Measurements from ENCODE around the gene EGFL7.

- TF ChIP-seq POLR2AphosphoS5 (IDR thresholded peaks at IDR 0.05; ENCODE audit: low read length) (no peak), MEF2A (IDR thresholded peaks at IDR 0.05; ENCODE audit: insufficient read depth, low read depth, low read length) (no peak), RCOR1 (conservative IDR thresholded peaks at IDR 0.05; ENCODE audit: low read depth, low read length) (no peak), SRF (IDR thresholded peaks at IDR 0.05; ENCODE audit: low read depth in 2 of 2, low read length in 2 of 2) (no peak), CREB1 (IDR thresholded peaks at IDR 0.05; ENCODE audit: low read depth) (no peak), CTCF (IDR thresholded peaks at IDR 0.05 in 2 of 3, conservative IDR thresholded peaks at IDR 0.05 in 1 of 3; ENCODE audit: control insufficient read depth in 2 of 3, extremely low read depth in 1 of 3, insufficient read depth in 1 of 3, low read depth in 3 of 3, low read length in 3 of 3) (no peak), POLR2A (IDR thresholded peaks at IDR 0.05; ENCODE audit: low read depth, low read length) (no peak), HDGF (IDR thresholded peaks at IDR 0.05) (no peak), ATF2 (IDR thresholded peaks at IDR 0.05; ENCODE audit: low read length) (no peak)
- TF ChIP-seq, protein P1, sequence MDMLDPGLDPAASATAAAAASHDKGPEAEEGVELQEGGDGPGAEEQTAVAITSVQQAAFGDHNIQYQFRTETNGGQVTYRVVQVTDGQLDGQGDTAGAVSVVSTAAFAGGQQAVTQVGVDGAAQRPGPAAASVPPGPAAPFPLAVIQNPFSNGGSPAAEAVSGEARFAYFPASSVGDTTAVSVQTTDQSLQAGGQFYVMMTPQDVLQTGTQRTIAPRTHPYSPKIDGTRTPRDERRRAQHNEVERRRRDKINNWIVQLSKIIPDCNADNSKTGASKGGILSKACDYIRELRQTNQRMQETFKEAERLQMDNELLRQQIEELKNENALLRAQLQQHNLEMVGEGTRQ (IDR thresholded peaks at IDR 0.05; ENCODE audit: borderline replicate concordance, low read depth, low read length), result no peak
- TF ChIP-seq, protein P2, sequence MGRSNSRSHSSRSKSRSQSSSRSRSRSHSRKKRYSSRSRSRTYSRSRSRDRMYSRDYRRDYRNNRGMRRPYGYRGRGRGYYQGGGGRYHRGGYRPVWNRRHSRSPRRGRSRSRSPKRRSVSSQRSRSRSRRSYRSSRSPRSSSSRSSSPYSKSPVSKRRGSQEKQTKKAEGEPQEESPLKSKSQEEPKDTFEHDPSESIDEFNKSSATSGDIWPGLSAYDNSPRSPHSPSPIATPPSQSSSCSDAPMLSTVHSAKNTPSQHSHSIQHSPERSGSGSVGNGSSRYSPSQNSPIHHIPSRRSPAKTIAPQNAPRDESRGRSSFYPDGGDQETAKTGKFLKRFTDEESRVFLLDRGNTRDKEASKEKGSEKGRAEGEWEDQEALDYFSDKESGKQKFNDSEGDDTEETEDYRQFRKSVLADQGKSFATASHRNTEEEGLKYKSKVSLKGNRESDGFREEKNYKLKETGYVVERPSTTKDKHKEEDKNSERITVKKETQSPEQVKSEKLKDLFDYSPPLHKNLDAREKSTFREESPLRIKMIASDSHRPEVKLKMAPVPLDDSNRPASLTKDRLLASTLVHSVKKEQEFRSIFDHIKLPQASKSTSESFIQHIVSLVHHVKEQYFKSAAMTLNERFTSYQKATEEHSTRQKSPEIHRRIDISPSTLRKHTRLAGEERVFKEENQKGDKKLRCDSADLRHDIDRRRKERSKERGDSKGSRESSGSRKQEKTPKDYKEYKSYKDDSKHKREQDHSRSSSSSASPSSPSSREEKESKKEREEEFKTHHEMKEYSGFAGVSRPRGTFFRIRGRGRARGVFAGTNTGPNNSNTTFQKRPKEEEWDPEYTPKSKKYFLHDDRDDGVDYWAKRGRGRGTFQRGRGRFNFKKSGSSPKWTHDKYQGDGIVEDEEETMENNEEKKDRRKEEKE (IDR thresholded peaks at IDR 0.05), result no peak
- TF ChIP-seq, protein P3, sequence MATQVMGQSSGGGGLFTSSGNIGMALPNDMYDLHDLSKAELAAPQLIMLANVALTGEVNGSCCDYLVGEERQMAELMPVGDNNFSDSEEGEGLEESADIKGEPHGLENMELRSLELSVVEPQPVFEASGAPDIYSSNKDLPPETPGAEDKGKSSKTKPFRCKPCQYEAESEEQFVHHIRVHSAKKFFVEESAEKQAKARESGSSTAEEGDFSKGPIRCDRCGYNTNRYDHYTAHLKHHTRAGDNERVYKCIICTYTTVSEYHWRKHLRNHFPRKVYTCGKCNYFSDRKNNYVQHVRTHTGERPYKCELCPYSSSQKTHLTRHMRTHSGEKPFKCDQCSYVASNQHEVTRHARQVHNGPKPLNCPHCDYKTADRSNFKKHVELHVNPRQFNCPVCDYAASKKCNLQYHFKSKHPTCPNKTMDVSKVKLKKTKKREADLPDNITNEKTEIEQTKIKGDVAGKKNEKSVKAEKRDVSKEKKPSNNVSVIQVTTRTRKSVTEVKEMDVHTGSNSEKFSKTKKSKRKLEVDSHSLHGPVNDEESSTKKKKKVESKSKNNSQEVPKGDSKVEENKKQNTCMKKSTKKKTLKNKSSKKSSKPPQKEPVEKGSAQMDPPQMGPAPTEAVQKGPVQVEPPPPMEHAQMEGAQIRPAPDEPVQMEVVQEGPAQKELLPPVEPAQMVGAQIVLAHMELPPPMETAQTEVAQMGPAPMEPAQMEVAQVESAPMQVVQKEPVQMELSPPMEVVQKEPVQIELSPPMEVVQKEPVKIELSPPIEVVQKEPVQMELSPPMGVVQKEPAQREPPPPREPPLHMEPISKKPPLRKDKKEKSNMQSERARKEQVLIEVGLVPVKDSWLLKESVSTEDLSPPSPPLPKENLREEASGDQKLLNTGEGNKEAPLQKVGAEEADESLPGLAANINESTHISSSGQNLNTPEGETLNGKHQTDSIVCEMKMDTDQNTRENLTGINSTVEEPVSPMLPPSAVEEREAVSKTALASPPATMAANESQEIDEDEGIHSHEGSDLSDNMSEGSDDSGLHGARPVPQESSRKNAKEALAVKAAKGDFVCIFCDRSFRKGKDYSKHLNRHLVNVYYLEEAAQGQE (IDR thresholded peaks at IDR 0.05; ENCODE audit: low read depth, low read length), result no peak
Measured at GRCh38 chr9:136640171-136641111, 22.3 kb upstream of the EGFL7 start.

All from GM12878 (cell line).